COLO668 (cell line): ENCODE results near the gene ASTN2.

Experiments used
- DNase-seq: peaks from one replicate; lab custom pipeline; 2025; ENCODE audit not compliant: unreplicated experiment; lab: John Stamatoyannopoulos, UW

Gene ASTN2, protein sequence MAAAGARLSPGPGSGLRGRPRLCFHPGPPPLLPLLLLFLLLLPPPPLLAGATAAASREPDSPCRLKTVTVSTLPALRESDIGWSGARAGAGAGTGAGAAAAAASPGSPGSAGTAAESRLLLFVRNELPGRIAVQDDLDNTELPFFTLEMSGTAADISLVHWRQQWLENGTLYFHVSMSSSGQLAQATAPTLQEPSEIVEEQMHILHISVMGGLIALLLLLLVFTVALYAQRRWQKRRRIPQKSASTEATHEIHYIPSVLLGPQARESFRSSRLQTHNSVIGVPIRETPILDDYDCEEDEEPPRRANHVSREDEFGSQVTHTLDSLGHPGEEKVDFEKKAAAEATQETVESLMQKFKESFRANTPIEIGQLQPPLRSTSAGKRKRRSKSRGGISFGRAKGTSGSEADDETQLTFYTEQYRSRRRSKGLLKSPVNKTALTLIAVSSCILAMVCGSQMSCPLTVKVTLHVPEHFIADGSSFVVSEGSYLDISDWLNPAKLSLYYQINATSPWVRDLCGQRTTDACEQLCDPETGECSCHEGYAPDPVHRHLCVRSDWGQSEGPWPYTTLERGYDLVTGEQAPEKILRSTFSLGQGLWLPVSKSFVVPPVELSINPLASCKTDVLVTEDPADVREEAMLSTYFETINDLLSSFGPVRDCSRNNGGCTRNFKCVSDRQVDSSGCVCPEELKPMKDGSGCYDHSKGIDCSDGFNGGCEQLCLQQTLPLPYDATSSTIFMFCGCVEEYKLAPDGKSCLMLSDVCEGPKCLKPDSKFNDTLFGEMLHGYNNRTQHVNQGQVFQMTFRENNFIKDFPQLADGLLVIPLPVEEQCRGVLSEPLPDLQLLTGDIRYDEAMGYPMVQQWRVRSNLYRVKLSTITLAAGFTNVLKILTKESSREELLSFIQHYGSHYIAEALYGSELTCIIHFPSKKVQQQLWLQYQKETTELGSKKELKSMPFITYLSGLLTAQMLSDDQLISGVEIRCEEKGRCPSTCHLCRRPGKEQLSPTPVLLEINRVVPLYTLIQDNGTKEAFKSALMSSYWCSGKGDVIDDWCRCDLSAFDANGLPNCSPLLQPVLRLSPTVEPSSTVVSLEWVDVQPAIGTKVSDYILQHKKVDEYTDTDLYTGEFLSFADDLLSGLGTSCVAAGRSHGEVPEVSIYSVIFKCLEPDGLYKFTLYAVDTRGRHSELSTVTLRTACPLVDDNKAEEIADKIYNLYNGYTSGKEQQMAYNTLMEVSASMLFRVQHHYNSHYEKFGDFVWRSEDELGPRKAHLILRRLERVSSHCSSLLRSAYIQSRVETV (N-terminal part only)

GRCh38 chr9:117414906-117415331 lies at the start of gene ASTN2:
TSS of gene ASTN2 (minus strand) at chr9:117415057. CDS start at chr9:117414938, 119 bp downstream.
- DNase-seq = peak; percentile 66

- DNase-seq = no peak
Measured at GRCh38 chr9:117462861-117463260, 48.0 kb upstream of the ASTN2 start.

GRCh38 chr9:117461386-117461785 lies 46.5 kb upstream of the ASTN2 start:
- no peak for DNase-seq

- DNase-seq = no peak
Measured at GRCh38 chr9:117460743-117461142, 45.9 kb upstream of the ASTN2 start.

DNA sequence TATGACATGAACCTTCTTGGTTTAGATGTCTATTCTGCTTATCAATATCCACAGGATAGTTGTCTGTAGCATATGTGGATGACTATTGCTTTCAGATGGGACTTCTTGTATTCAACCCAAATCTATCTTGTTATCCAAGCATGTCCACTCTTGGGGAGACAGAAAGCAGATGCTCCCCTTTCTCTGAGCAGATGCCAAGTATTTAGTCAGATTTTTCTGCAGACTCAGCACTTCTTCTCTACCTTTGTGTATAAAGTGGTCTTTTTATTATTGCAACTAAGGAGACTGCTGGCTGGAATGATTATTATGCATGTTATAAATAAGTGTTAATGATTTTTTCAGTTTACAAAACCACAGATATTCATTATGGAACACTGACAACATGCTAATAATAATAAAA lies 45.1 kb upstream of the ASTN2 start:
- no peak for DNase-seq

DNA sequence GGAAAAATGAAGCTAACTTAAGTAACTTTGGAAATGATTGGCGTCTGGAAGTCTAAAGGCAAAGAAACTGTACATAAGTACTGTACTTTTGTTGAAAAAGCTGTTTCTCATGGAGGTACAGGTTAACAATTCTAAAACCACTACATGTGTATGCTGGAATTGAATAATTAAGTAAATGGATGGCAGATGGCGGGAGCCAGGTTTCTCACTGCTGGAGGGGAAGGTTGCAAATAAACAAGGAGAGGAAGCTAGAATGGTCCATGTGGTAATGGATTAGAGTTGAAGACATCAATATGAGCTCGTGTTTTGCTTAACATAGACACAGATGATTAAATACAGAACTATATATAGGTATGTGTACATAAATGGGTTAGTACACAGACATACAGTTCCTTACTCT lies 43.2 kb upstream of the ASTN2 start:
- DNase-seq = no peak

- no peak for DNase-seq
Measured at GRCh38 chr9:117454711-117455110, 39.9 kb upstream of the ASTN2 start.

DNA sequence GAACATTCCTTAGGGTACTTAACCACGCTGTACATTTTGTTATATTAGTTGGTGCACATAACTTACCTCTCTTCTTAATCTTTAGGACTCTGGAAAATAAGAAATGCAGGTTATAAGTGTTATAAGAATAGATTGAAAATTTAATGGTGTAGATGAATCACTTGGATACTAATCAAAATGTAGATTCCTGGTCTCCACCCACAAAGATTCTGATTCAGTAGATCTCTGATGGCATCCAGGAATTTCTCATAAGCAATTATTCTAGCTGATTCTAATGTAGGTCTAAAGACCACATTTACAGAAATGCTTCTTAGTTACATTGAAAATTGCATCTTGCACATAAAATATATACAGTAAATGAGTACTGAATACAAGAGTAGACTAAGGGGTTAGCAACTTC lies 38.9 kb upstream of the ASTN2 start:
- DNase-seq = no peak

DNA sequence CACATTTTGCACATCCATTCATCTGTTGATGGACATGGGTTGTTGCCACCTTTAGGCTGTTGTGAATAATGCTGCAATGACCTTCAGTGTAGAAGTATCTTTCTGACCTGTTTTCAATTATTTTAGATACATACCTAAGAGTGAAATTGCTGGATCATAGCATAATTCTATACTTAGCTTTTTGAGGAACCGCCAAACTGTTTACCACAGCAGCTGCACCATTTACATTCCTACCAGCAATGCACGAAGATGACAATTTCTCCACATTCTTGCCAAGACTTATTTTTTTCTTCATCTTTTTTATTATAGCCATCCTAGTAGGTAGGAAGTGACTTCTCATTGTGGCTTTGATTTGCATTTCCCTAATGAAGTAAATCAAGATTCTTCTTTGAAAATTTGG lies 36.5 kb upstream of the ASTN2 start:
- DNase-seq = no peak

DNA sequence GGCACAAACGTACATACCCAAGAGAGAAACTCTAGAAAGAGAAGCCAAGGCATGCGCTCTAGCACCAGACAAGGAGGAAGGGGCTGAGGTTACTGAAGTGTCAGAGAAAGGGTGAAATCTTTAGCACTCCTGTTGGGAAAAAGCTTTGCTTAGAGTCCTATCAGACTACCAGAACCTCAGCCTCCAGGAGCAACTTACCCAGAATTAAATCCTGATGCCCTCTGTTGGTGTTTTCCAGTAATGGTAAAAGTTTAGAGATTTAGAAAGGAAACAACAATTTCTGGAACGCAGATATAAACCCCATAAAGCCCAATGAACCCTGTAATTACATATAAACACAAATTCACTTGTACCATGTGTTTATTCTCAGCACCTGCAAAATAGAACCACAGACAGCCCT lies 33.2 kb upstream of the ASTN2 start:
- no peak for DNase-seq

DNA sequence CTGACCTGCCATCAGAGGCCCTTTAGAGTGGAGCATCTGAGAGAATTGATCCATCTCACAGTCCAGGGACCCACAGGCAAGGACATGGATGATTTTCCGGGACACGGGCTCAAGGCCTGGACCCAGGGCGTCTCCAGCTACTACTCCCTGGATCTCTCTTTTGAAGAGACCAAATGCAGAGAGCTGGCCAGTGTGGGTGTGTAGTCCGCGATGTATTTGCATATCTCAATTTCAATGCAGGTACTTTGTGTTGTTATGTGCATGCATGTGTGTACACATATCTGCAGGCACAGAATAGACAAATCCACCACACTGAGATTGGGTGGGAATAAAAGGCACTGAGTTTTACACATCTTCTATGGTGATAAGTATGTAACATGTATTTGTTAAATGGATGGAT lies 30.8 kb upstream of the ASTN2 start:
- DNase-seq = no peak

GRCh38 chr9:117444501-117444900 lies 29.6 kb upstream of the ASTN2 start:
- no peak for DNase-seq

GRCh38 chr9:117437283-117437682 lies 22.4 kb upstream of the ASTN2 start:
- no peak for DNase-seq

DNA sequence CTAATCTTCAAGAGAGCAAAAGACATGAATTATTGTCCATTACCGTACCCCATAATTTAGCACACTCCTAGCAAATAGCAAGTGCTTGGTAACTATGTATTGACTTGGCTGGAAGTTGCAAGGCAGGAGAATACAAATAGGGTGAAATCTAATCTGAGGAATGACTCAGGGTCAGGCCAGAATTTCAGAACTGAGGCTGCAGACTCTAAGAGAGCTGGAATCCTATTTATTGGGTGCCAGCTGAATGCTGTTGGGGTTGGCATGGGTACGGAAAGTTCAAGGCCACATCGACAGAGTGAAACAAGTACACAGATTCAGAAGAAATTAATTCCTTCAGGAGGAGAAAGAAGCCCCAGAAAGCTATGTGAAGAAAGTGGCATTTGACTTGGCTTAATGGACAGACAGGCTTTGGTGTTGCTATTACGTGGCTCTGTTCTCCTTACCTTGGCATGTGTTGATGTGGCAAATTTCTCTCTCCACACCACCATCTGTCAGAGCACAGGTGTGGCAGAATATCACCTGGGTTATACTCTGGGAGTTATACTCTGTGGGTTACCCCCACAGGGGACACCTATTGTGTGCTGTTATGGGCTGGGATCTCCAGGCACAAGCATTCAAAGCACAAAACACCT lies 20.9 kb upstream of the ASTN2 start:
- DNase-seq = no peak

DNA sequence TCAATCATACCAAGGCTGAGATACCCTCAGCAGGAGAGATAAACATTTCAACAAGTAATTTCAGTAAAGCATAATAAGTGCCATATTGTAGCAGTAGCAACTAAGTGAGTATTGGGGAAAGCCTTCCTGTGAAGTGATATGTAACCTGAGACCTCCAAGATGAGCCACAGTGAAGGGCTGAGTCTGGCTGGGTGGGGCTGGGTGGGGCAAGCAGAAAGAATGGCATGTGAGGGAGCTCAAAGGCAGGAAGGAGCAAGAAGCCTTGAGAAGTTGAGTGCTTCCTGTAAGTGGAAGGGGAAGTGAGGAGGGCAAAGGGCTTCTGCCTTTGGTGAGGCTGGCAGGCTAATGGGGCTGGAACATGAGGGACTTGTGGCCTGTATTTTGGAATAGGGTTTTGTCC lies 19.7 kb upstream of the ASTN2 start:
- DNase-seq = no peak

DNA sequence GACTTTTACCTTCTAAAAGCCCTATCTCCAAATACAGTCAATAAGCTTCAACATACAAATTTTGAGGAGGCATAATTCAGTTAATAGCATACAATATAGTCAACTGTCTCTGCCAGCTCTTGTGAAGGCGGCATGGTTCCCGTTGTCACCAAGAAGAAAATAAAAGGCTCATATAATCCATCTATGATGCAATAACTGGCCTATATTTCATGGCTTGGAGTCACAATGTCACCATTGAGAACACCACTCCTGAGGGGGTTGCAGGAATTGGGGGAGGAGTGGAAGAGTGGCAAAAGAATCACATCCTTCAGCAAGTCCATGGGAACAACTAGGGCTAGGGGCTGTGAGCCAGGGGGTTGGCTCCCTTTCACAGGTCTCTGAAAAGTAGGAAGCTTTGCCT lies 16.0 kb upstream of the ASTN2 start:
- DNase-seq = no peak

DNA sequence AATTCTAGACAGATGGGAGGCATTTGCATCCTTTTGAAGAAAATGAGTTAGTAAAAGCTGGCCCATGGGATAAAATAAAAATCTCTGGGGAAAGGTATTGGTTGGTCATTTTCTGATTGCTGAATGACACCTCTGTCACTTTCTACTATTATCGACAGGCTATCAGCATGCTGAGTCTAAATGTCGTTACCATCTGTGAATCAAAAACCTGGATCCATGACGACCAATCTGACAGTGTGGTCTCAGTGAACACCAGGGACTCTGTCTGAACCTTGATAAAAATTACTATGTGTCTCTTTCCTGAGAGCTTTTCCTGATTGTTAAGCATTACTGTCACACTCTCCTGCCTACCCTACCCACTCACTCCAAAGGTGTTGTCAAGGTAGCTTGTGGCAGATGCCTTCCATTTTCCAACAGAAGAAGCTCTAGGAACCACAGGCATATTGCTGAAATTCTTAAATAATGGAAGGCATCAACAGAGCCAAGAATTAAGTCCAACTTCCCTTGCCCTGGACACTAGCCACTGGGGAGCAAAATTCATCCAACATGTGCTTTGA lies 12.6 kb upstream of the ASTN2 start:
- DNase-seq = no peak

GRCh38 chr9:117425566-117425965 lies 10.7 kb upstream of the ASTN2 start:
- DNase-seq = no peak

DNA sequence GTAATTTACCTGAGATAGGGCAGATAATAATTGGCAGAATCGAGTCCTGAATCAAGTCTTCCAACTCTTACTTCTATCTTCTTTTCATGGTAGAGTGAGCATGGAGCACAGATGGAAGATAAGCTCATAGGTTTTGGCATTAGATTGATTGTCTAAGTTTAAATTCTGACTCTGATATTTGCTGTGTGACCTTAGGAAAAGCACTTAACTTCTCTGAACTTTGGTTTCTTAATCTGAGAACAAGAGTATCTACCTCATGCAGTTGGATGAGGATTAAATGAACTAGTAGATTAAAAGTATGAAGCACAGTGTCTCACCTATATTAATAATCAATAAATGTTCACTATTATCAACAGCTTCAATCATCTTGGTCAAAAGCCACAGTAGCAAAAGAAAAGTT lies 9.4 kb upstream of the ASTN2 start:
- DNase-seq = no peak

DNA sequence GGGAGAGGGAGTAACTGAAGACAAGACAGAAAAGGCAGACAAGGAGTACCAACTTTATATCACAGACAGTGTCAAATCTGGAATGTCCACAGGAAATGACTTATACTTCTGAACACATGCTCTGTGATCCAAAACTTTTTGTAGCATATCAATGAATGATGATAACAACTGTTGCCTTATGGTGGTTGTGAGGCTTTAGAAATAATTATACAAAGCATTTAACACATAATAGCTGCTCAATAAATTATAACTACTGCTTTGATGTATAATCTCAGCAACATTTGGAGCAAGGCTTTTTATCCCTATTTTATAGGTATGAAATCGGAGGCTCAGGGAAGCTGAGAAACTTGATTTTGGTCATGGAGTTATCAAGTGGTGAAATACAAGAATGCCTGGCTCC lies 3.3 kb upstream of the ASTN2 start:
- DNase-seq = no peak

DNA sequence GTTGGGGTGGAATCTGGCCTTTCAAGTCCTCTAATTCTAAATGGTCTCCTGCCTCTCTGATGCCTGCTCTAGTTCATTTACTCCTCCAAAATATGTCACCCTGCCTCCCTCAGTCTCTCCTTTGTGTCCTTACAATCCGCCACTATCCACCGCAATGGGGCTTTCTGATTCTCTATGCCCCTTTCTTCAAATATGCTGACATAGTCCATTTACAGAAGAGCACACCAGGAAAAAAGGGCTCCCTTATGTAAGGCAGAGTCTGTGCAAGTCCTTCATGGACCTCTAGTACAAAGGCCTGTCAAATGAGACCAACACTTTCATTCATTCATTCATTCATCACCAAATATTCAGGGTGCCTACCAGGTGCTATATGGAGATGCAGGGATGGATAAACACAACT lies 2.0 kb upstream of the ASTN2 start:
- DNase-seq = no peak
